ENCODE results near the gene CDKAL1. TPM values are rescaled to one million over a fixed set of nuclear protein-coding genes. Genes with fewer than 3 reads are reported as not detected.

The CDKAL1 gene
- total RNA-seq, 6 experiments from 2014 or later, result 9.2 to 14.3 (median 11.9) TPM

DNA sequence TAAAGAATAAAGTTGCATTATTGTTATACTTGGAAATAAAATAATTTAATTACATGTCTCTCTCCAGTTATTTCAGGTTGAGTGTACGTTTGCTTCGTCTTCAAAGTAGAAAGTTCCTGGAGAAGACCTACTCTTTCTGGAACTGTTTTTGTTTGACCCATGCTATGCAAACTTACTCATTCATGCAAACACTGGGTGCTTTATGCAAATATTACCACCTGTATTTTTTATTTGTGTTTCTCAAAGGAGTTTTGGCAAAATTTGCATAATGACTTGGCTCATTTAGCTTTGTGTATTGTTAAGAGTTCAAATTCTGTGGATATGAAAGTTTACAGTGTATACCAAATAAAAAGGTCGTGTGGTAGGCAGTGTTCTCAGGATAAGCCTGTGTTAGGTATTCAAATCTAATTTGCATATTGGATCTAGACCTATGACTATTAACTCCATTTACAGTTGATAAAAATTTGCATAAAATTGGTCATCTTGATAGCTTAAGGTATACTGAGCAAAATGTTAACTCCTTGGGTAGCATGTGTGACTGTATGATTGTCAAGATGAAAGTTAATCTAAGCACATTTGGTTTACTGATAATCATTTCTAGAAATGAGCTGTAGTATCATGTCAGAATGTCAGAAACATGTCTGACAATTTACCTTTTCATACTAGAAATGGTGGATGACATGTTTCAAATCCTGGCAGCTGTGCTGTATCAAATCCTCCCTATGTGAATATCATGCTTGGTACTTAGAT is 65.2 kb downstream of the CDKAL1 start:
- Mint-ChIP-seq H3K4me3 (no peak overlapping the region), H3K36me3 (ENCODE audit: low read depth) (peaks cover 15% of the 10 kb centered on the region), H3K27ac (no peak overlapping the region), H3K27me3 (ENCODE audit: insufficient read depth) (no peaks in the 10 kb centered on the region), H3K9me3 (no peaks in the 10 kb centered on the region), H3K4me1 (ENCODE audit: low read depth) (no peaks in the 10 kb centered on the region)
- no peak for DNase-seq
- TF ChIP-seq, protein P1, sequence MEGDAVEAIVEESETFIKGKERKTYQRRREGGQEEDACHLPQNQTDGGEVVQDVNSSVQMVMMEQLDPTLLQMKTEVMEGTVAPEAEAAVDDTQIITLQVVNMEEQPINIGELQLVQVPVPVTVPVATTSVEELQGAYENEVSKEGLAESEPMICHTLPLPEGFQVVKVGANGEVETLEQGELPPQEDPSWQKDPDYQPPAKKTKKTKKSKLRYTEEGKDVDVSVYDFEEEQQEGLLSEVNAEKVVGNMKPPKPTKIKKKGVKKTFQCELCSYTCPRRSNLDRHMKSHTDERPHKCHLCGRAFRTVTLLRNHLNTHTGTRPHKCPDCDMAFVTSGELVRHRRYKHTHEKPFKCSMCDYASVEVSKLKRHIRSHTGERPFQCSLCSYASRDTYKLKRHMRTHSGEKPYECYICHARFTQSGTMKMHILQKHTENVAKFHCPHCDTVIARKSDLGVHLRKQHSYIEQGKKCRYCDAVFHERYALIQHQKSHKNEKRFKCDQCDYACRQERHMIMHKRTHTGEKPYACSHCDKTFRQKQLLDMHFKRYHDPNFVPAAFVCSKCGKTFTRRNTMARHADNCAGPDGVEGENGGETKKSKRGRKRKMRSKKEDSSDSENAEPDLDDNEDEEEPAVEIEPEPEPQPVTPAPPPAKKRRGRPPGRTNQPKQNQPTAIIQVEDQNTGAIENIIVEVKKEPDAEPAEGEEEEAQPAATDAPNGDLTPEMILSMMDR (IDR thresholded peaks at IDR 0.05), result no peak

DNA sequence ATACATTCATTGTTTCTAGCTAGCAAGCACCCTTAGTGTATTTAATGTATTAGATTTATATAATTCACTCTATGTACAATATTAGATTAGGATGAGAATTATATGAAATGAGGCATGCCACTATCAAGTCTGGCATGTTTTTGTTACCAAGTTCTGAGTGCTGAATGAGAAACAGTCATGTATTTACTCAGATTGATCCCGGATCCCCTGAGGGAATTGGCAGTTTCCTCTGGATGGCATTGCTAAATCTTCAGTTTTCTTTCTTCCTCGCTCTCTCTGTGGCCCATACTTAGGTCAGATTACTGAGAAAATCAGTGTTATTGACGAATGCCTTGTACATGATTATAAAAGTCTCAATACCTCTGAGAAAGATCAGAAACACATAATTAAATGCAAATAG is 66.6 kb downstream of the CDKAL1 start:
- no peaks in the 10 kb centered on the region for H3K9me3 Mint-ChIP-seq
- peaks cover 13% of the 10 kb centered on the region; the same call in 1 of the 2 replicates for H3K4me1 Mint-ChIP-seq (ENCODE audit: low read depth)
- no peak overlapping the region for H3K4me3 Mint-ChIP-seq
- H3K27ac Mint-ChIP-seq, result no peak overlapping the region
- TF ChIP-seq, protein P1 (IDR thresholded peaks at IDR 0.05), result no peak
- no peak for DNase-seq
- peaks cover 9% of the 10 kb centered on the region for H3K36me3 Mint-ChIP-seq (ENCODE audit: low read depth)
- no peaks in the 10 kb centered on the region for H3K27me3 Mint-ChIP-seq (ENCODE audit: insufficient read depth)

DNA sequence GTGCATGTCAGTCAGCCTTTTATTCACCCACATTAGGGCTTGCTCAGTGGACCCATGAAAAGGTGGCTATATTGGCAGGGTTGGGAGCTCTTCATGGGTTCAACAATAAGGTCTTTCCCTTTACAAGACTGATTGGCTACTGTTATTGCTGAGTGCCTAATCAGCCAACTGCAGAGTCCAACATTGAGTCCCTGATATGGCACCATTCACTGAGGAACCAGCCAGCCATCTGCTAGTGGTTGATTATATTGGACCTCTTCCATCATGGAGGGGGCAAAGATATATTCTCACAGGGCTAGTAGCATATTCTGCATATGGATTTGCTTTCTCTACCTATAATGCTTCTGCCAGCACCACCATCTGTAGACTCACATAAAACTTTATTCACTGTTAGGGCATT is 69.9 kb downstream of the CDKAL1 start:
- Mint-ChIP-seq H3K9me3 (no peaks in the 10 kb centered on the region), H3K4me3 (no peak overlapping the region), H3K27me3 (ENCODE audit: insufficient read depth) (no peaks in the 10 kb centered on the region; the same call in 1 of the 2 replicates), H3K36me3 (ENCODE audit: low read depth) (peaks cover 9% of the 10 kb centered on the region), H3K27ac (no peak overlapping the region), H3K4me1 (ENCODE audit: low read depth) (peaks cover 15% of the 10 kb centered on the region; the same call in 1 of the 2 replicates)
- no peak for DNase-seq
- TF ChIP-seq, protein P1 (IDR thresholded peaks at IDR 0.05), result no peak

DNA sequence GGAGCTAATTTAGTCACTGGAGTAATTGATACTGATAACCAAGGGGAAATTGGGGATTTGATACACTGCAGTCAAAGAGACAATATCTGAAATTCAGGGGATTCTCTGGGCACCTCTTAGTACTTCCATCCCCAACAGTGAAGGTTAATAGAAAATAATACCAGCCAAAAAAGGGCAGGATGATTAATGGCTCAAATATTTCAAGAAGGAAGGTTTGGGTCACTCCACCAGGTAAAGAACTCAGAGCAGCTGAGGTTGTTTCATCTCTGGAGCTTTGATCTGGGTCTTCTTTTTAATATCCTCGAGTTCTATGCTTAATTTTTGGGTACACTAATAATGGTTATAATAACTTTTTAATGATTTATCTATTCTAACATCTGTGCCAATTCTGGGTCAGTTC is 70.8 kb downstream of the CDKAL1 start:
- Mint-ChIP-seq H3K36me3 (ENCODE audit: low read depth) (peaks cover 13% of the 10 kb centered on the region), H3K9me3 (no peaks in the 10 kb centered on the region), H3K4me3 (no peak overlapping the region), H3K4me1 (ENCODE audit: low read depth) (peaks cover 15% of the 10 kb centered on the region; the same call in 1 of the 2 replicates), H3K27ac (no peak overlapping the region), H3K27me3 (ENCODE audit: insufficient read depth) (peaks cover 1% of the 10 kb centered on the region; the same call in 1 of the 2 replicates)
- DNase-seq, result no peak
- TF ChIP-seq, protein P1 (IDR thresholded peaks at IDR 0.05), result no peak

DNA sequence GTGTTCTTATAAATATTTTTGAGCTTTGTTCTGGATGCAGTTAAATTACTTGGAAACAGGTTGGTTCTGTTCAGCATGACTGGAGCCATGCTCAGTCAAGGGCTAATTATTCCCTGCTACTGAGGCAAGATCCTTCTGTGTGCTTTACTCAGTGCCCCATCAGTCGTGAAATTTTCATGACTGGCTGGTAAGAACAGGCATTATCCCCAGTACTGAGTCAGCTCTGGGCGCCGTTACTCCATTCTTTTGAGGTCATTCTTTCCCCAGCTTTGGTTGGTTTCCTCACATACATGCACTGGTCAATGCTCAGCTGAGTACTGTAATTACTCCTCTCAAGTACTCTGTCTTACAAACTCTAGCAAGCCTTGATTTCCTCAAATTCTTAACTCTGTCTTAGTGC is 71.3 kb downstream of the CDKAL1 start:
- H3K4me3 Mint-ChIP-seq, result no peak overlapping the region
- H3K27ac Mint-ChIP-seq, result no peak overlapping the region
- peaks cover 19% of the 10 kb centered on the region for H3K4me1 Mint-ChIP-seq (ENCODE audit: low read depth)
- TF ChIP-seq, protein P1 (IDR thresholded peaks at IDR 0.05), result no peak
- H3K27me3 Mint-ChIP-seq (ENCODE audit: insufficient read depth), result peaks cover 1% of the 10 kb centered on the region; the same call in 1 of the 2 replicates
- H3K36me3 Mint-ChIP-seq (ENCODE audit: low read depth), result peaks cover 18% of the 10 kb centered on the region
- H3K9me3 Mint-ChIP-seq, result no peaks in the 10 kb centered on the region; the same call in 1 of the 2 replicates
- no peak for DNase-seq
